HS-5 (cell line): Measurements from ENCODE around the gene TMEM127.
A peak's percentile ranks its signal among the peaks of the same experiment; 100 is the strongest.
"Not testable (repeated sequence)": the region's sequence is repeated elsewhere in the genome, so short reads cannot be mapped to it uniquely, and the experiment has no call there.

Experiments used
- DNase-seq: peaks from one replicate; pipeline ENCODE4 v3.0.0-alpha.2; 2012; ENCODE audit warnings: low read depth

Gene TMEM127

DNA sequence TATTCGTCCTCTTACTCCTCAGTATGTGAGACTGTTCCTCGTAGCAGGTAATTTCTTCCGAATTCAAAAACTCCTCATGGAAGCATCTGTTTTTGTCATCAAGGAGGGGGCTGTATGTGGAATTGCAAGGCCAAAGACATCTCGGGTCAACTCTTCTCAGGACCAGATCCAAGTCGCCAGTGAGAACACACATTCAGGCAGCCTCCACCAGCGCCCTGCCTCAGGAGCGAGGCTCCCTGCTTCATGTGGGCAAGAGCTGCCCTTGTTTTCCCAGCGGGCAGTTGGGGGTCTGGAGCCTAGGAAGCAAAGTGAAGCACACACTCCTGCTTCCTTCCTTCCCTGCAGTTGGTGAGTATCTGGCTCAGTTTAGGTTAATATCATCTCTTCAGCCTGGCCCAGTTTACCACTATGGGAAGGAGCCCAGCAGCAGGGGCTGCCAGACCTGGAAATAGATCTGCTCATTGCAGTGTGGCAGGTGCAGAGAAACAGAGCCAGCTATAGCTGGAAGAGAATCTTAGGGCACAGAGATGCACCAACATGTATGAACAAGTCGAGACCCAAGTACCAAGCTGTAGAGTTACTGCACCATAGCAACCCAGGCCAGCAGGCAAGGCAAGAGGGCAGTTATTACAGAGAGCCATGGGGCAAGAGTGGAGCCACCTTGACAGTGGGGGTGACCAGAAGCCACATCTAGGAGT, 25.3 kb downstream of the TMEM127 start:
- DNase-seq, result no peak

DNA sequence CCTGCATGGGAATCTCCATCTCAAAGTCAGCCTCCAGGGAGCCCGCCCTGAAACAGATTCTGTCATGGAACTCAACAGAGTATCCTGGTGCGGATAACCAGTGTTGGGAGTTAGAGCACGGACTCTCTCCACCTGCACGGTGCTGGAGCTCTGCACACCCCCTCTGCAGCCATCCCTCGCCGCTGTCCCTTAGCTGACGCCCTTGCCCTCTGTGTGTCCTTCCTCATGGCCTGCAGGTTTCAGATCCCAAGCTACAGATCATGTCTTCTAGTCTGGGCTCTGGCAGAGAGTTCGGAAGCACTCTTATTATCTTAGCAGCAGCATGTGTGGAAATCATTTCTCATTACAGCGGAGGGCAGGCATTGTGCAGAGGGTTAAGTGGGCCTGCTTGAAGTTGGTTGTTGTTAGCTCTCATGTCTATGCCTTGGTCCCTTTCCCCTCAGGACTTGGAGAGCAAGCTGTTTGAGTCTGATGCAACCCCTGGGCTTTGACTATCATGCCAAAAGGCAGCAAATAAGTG, 26.0 kb downstream of the TMEM127 start:
- no peak for DNase-seq

GRCh38 chr2:96239091-96239490, 26.7 kb downstream of the TMEM127 start:
- no peak for DNase-seq

GRCh38 chr2:96238266-96238665, 27.5 kb downstream of the TMEM127 start:
- DNase-seq, result no peak

DNA sequence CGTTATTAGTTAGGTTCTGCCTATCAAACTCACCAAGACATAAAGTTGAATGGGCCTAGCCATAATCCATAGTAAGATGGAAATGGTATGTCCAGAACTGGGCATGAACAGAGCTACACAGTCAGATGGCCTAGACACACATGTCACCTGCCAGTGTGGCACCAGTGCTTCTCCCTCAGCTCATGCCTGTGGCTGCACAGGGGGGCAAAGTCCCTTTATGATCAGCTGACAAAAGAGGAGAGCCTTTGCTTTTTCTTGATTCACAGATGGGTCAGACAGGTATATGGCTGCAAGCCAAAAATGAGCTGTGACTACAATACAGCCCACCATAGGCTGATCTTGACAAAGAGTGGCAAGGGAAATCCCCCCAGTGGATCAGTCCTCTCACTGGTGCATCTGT, 28.9 kb downstream of the TMEM127 start:
- DNase-seq, result no peak

GRCh38 chr2:96233880-96234316, 31.9 kb downstream of the TMEM127 start:
- no peak for DNase-seq

- DNase-seq, result no peak
Measured at GRCh38 chr2:96233436-96233835, 32.4 kb downstream of the TMEM127 start.

- no peak for DNase-seq
Measured at GRCh38 chr2:96231316-96231715, 34.5 kb downstream of the TMEM127 start.

- no peak for DNase-seq
Measured at GRCh38 chr2:96225016-96225533, 40.7 kb downstream of the TMEM127 start.

- DNase-seq, result not testable (repeated sequence)
Measured at GRCh38 chr2:96221106-96221505, 44.7 kb downstream of the TMEM127 start.

- not testable (repeated sequence) for DNase-seq
Measured at GRCh38 chr2:96219959-96220358, 45.8 kb downstream of the TMEM127 start.

- no peak for DNase-seq
Measured at GRCh38 chr2:96218508-96219131, 47.2 kb downstream of the TMEM127 start.

DNA sequence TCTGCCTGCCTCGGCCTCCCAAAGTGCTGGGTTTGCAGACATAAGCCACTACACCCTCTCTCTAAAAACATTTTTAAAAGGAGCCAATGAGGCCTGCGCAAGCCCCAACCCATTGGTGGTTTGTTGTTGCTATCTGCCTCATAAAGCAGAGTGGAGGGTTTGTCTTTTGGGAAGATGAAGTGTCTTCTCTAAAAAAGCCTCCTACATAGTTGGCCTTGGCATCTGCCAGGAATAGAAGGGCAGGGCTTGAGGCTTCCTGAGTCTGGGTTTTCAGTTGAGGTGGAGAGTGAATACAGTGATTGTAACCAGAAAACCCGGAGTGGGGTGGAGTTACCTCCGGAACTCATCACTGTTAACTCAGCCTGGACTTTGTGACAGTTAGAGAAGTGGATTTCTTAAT, 51.2 kb downstream of the TMEM127 start:
- DNase-seq, result no peak

DNA sequence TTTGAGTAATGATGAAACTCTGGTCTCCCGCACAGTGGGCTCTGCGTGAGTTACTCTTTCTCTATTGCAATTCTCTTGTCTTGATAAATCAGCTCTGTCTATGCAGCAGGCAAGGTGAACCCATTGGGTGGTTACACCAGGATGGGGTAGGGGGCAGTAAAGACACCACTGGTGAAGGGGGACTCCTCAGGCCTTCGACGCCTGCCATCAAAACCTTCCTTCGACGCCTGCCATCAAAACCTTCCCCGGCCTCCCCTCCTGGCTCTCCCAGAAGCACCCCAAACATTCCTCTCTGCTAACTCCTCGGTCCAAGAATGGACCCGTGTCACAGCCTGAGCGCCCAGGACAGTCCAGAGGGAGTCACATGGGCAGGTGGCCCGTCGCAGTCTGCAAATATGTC, 52.4 kb downstream of the TMEM127 start:
- no peak for DNase-seq

DNA sequence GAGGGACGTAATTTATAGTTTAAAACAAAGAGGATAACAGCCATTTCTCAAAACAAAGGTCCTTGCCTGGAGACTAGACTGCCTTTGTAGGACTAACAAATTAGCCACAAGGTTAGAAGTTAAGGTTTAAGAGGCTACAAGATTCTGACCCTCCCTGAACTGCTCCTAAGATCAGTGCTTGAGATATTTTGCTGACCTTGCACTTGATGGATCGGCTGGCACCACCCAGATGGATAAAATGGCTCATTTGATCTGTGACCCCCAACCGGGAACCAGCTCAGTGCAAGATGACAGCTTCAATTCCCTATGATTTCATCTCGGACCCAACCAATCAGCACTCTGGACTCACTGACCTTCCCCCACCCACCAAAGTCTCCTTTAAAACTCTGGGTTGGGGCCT, 53.5 kb downstream of the TMEM127 start:
- DNase-seq, result no peak

GRCh38 chr2:96209729-96210085, 56.1 kb downstream of the TMEM127 start:
- DNase-seq, result no peak

DNA sequence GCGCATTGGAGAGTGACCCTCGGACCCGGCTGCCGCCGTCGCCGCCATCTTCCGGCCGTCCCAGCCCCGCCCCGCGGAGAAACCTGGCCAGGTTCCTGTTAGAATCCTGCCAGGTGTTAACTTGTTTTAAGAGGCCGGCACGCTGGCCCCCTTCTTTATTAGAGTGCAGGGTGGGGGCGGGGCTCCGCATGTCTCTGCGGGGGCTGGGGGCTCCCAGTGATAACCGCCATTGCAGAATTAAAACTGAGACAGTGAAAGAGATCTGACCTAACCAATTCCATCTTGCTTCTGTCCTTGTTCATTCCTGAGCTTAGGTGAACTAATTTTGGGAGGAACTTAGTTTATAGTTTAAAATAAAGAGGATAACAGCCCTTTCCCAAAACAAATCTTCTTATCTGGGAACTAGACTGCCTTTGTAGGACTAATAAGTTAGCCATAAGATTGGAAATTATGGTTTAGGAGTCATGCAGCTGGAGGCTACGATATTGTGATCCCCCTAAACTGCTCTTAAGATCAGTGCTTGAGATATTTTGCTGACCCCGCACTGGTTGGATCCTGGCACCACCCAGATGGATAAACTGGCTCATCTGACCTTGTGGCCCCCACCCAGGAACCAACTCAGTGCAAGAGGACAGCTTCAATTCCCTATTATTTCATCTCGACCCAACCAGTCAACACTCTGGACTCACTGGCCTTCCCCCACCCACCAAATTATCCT, 56.6 kb downstream of the TMEM127 start:
- no peak for DNase-seq

DNA sequence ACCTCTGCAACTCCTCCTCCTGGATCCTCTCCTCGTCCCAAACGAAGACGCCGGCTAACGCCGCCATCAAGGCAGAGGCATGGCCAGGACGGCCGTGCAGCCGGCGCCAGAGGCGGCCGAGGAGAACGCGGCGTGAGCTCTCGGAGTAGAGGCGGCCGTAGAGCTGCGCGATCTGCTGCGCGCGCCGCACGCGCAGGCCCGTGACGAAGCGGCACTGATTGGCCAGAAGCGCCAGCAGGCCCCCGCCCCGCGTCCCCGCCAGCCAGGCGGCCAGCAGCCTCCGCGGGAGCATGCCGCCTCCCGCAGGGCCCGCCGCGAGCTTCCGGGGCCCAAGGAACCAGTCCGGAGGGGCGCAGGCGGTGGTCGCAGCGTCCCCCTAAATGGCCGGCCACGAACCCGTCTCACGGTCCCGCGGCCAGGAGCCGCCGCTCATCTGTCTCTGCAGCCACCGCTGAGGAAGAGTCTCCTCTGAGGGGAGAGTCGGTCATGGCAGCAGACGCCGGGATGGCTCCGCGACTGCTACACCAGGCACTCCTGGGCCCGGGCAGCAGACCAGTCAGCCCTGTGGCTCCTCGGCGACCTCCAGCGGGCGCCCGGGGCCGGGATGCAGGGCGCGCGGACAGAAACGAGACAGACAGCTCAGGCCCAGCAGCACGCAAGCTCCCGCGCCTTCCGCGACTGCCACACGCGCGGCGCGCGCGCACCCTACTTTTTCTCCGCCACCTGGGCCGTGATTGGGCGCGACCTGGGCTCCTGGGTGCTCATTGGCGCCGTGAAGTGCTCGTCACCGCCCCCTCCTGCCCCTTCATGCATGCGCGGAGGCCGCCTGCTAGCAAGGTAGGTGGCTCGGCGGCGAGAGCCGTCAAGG, 57.4 kb downstream of the TMEM127 start, which contains the start of gene STARD7:
Gene STARD7, minus strand, starts transcription at position 685 of the 868 bp plus-strand sequence. Its CDS starts 393 bp downstream, at position 292.
- DNase-seq, result peak; percentile 100

DNA sequence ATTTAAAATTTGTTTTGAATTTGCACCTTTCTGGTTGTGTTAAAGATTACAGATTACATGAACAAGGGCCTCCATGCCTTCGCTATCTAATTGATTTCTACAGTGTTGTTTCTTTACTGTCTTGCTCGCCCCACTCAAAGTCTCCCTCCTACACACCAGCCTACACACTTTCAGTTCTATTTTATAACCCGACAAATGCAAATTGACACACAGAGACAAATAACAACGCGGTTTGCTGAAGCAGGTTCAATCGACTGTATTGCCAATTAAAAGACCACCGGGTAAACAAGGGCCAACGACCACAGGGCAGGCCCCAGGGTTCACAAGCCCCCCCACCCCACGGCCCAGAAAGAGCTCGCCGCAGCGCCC, 58.0 kb downstream of the TMEM127 start:
- no peak for DNase-seq

GRCh38 chr2:96207073-96207773, 58.6 kb downstream of the TMEM127 start:
- no peak for DNase-seq

GRCh38 chr2:96205888-96206287, 59.9 kb downstream of the TMEM127 start:
- peak; percentile 97 for DNase-seq
